Measurements from ENCODE around the gene PLEKHJ1.

The PLEKHJ1 gene

GRCh38 chr19:2210206-2210605 is 25.9 kb downstream of the PLEKHJ1 start:
- H4K20me1 ChIP-seq (ENCODE audit: insufficient read depth, low read length) = 0 out of 2 replicates have a peak, but pooled peaks cover 3% of the 10 kb centered on the region

DNA sequence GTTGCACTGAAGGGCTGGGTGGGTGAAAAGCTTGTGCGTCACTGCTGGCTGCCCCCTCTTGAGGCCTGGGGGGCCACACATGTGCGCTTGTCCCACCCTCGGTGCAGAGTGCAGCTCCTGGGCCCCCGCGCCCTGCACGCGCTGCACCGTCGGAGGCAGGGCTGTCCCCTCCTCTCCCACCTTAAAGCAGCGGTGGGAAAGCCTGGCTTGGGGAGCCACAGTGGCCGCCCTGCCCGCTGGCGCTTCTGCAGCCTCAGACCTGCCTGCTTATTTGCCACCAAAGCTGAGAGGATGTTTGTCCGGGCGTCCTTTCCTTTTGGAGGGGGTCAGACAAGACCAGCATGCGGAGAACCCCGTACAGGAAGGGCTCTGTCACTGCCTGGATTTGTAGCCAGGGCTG is 26.7 kb downstream of the PLEKHJ1 start:
- H3K9ac ChIP-seq (ENCODE audit: low read length) = no peak overlapping the region
- H3K27me3 ChIP-seq (ENCODE audit: low read depth, low read length) = no peaks in the 10 kb centered on the region
- H3K9me3 ChIP-seq (ENCODE audit: insufficient read depth, low read length) = no peaks in the 10 kb centered on the region
- H3K4me3 ChIP-seq (ENCODE audit: low read length) = no peak overlapping the region
- no peak overlapping the region for H2AFZ ChIP-seq (ENCODE audit: low read depth, low read length)
- H3K4me2 ChIP-seq (ENCODE audit: low read length) = no peak overlapping the region
- H3K27ac ChIP-seq (ENCODE audit: low read length) = no peak overlapping the region
- no peak for TF ChIP-seq EZH2phosphoT487 (IDR thresholded peaks at IDR 0.05; ENCODE audit: low read depth)
- TF ChIP-seq, protein P1, sequence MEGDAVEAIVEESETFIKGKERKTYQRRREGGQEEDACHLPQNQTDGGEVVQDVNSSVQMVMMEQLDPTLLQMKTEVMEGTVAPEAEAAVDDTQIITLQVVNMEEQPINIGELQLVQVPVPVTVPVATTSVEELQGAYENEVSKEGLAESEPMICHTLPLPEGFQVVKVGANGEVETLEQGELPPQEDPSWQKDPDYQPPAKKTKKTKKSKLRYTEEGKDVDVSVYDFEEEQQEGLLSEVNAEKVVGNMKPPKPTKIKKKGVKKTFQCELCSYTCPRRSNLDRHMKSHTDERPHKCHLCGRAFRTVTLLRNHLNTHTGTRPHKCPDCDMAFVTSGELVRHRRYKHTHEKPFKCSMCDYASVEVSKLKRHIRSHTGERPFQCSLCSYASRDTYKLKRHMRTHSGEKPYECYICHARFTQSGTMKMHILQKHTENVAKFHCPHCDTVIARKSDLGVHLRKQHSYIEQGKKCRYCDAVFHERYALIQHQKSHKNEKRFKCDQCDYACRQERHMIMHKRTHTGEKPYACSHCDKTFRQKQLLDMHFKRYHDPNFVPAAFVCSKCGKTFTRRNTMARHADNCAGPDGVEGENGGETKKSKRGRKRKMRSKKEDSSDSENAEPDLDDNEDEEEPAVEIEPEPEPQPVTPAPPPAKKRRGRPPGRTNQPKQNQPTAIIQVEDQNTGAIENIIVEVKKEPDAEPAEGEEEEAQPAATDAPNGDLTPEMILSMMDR (IDR thresholded peaks at IDR 0.05; ENCODE audit: low read depth, low read length) = no peak
- no peaks in the 10 kb centered on the region for H3K4me1 ChIP-seq (ENCODE audit: low read length)
- no peaks in the 10 kb centered on the region for H3K79me2 ChIP-seq (ENCODE audit: low read length)
- H3K36me3 ChIP-seq (replicated peaks; ENCODE audit: low read depth, low read length) = peaks cover 55% of the 10 kb centered on the region
- H4K20me1 ChIP-seq (ENCODE audit: insufficient read depth, low read length) = 0 out of 2 replicates have a peak, but pooled peaks cover 3% of the 10 kb centered on the region

More at GRCh38 chr19:2210206-2210605, 25.9 kb downstream of the PLEKHJ1 start:
- Histone ChIP-seq H3K9me3 (ENCODE audit: insufficient read depth, low read length) (no peaks in the 10 kb centered on the region), H3K4me2 (ENCODE audit: low read length) (no peak overlapping the region), H3K9ac (ENCODE audit: low read length) (no peak overlapping the region), H3K4me3 (ENCODE audit: low read length) (no peak overlapping the region), H3K27me3 (ENCODE audit: low read depth, low read length) (no peaks in the 10 kb centered on the region), H3K4me1 (ENCODE audit: low read length) (0 out of 2 replicates have a peak, but pooled peaks cover 3% of the 10 kb centered on the region), H2AFZ (ENCODE audit: low read depth, low read length) (no peak overlapping the region), H3K27ac (ENCODE audit: low read length) (no peak overlapping the region), H3K79me2 (ENCODE audit: low read length) (no peaks in the 10 kb centered on the region), H3K36me3 (replicated peaks; ENCODE audit: low read depth, low read length) (peaks cover 53% of the 10 kb centered on the region)
- TF ChIP-seq, protein P1 (IDR thresholded peaks at IDR 0.05; ENCODE audit: low read depth, low read length) = no peak

GRCh38 chr19:2208975-2209374 is 27.2 kb downstream of the PLEKHJ1 start:
- Histone ChIP-seq H4K20me1 (ENCODE audit: insufficient read depth, low read length) (0 out of 2 replicates have a peak, but pooled peaks cover 4% of the 10 kb centered on the region), H3K79me2 (ENCODE audit: low read length) (no peaks in the 10 kb centered on the region), H3K36me3 (replicated peaks; ENCODE audit: low read depth, low read length) (peaks cover 56% of the 10 kb centered on the region), H3K27ac (ENCODE audit: low read length) (no peak overlapping the region), H2AFZ (ENCODE audit: low read depth, low read length) (no peak overlapping the region), H3K27me3 (ENCODE audit: low read depth, low read length) (no peaks in the 10 kb centered on the region), H3K9me3 (ENCODE audit: insufficient read depth, low read length) (no peaks in the 10 kb centered on the region), H3K4me2 (ENCODE audit: low read length) (no peak overlapping the region), H3K4me3 (ENCODE audit: low read length) (no peak overlapping the region), H3K4me1 (ENCODE audit: low read length) (no peaks in the 10 kb centered on the region), H3K9ac (ENCODE audit: low read length) (no peak overlapping the region)
- TF ChIP-seq, protein P1 (IDR thresholded peaks at IDR 0.05; ENCODE audit: low read depth, low read length) = no peak
- no peak for TF ChIP-seq EZH2phosphoT487 (IDR thresholded peaks at IDR 0.05; ENCODE audit: low read depth)

GRCh38 chr19:2207991-2208860 is 27.9 kb downstream of the PLEKHJ1 start:
- Histone ChIP-seq H3K79me2 (ENCODE audit: low read length) (no peaks in the 10 kb centered on the region), H3K4me2 (ENCODE audit: low read length) (no peak overlapping the region)

More at GRCh38 chr19:2207991-2208860, 27.9 kb downstream of the PLEKHJ1 start:
- no peaks in the 10 kb centered on the region for H3K9me3 ChIP-seq (ENCODE audit: insufficient read depth, low read length)
- no peak overlapping the region for H3K4me3 ChIP-seq (ENCODE audit: low read length)
- H3K27me3 ChIP-seq (ENCODE audit: low read depth, low read length) = no peaks in the 10 kb centered on the region
- peaks cover 55% of the 10 kb centered on the region for H3K36me3 ChIP-seq (replicated peaks; ENCODE audit: low read depth, low read length)
- H4K20me1 ChIP-seq (ENCODE audit: insufficient read depth, low read length) = peaks cover 11% of the 10 kb centered on the region; the same call in 1 of the 2 replicates
- no peaks in the 10 kb centered on the region for H3K4me1 ChIP-seq (ENCODE audit: low read length)
- no peak overlapping the region for H3K27ac ChIP-seq (ENCODE audit: low read length)
- TF ChIP-seq, protein P1 (IDR thresholded peaks at IDR 0.05; ENCODE audit: low read depth, low read length) = peak; percentile 29; the same call in 1 of the 2 replicates
- no peak for TF ChIP-seq EZH2phosphoT487 (IDR thresholded peaks at IDR 0.05; ENCODE audit: low read depth)
- no peak overlapping the region for H3K9ac ChIP-seq (ENCODE audit: low read length)
- no peak overlapping the region for H2AFZ ChIP-seq (ENCODE audit: low read depth, low read length)
